DND-41 (cell line): ENCODE results near the gene EML1.

Experiments
- EZH2 ChIP-seq: IDR thresholded peaks from 3 replicates; pipeline ENCODE4 v1.6.1; 2012; ENCODE audit warnings: borderline replicate concordance, low read depth, mild to moderate bottlenecking, moderate library complexity, low read length, inconsistent platforms; ENCODE audit not compliant: severe bottlenecking
- TF ChIP-seq, protein P1 (sequence below): IDR thresholded peaks from 2 replicates; pipeline ENCODE4 v1.5.1; 2012; ENCODE audit warnings: borderline replicate concordance, low read length, moderate library complexity, mild to moderate bottlenecking; ENCODE audit not compliant: poor library complexity, severe bottlenecking; ENCODE audit errors: extremely low read depth

DNA sequence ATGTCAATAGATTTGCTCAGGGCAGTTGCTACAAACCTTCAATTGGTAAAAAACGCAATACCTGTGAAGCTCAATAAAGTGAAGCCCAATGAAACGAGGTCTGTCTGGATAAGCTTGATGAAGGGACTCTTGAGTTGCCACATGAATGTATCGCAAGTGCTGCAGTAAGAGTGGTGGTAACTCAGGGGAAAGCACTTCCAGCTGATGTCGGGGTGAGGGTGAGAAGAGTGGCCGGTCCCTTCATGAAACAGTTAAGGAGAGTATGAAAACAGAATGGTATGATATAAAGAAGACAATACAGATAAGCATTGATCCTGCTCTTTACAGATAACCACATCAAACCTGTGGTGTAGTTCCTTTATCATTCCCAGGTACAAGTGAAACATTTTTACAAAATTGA, 188.6 kb downstream of the EML1 start:
- TF ChIP-seq, protein P1, sequence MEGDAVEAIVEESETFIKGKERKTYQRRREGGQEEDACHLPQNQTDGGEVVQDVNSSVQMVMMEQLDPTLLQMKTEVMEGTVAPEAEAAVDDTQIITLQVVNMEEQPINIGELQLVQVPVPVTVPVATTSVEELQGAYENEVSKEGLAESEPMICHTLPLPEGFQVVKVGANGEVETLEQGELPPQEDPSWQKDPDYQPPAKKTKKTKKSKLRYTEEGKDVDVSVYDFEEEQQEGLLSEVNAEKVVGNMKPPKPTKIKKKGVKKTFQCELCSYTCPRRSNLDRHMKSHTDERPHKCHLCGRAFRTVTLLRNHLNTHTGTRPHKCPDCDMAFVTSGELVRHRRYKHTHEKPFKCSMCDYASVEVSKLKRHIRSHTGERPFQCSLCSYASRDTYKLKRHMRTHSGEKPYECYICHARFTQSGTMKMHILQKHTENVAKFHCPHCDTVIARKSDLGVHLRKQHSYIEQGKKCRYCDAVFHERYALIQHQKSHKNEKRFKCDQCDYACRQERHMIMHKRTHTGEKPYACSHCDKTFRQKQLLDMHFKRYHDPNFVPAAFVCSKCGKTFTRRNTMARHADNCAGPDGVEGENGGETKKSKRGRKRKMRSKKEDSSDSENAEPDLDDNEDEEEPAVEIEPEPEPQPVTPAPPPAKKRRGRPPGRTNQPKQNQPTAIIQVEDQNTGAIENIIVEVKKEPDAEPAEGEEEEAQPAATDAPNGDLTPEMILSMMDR = no peak
- no peak for TF ChIP-seq EZH2
